Neuronal stem cell (in vitro differentiated cells): Measurements from ENCODE around the gene COL13A1.

Experiments
- DNase-seq: peaks from one replicate; pipeline ENCODE4 v3.0.0-alpha.2; 2013; ENCODE audit warnings: low spot score
- H2AFZ ChIP-seq: one replicate; pipeline ENCODE4 v1.6.1; 2013; ENCODE audit warnings: mild to moderate bottlenecking, low read length, inconsistent platforms
- H2AK5ac ChIP-seq: 2 replicates; pipeline ENCODE4 v1.6.1; 2013; ENCODE audit warnings: low read depth, mild to moderate bottlenecking, inconsistent platforms, low read length, moderate library complexity, mixed read lengths
- H2BK120ac ChIP-seq: 2 replicates; pipeline ENCODE4 v1.6.1; 2013; ENCODE audit warnings: low read depth, mild to moderate bottlenecking, inconsistent platforms, low read length, moderate library complexity, mixed read lengths
- H2BK12ac ChIP-seq: one replicate; pipeline ENCODE4 v1.6.1; 2013; ENCODE audit warnings: low read length, inconsistent platforms
- H2BK15ac ChIP-seq: 2 replicates; pipeline ENCODE4 v1.6.1; 2013; ENCODE audit warnings: mild to moderate bottlenecking, low read length, inconsistent platforms, mixed read lengths
- H2BK5ac ChIP-seq: one replicate; pipeline ENCODE4 v1.6.1; 2013; ENCODE audit warnings: inconsistent platforms, mild to moderate bottlenecking, low read length, moderate library complexity
- H3K14ac ChIP-seq: one replicate; pipeline ENCODE4 v1.6.1; 2013; ENCODE audit warnings: low read length, inconsistent platforms
- H3K18ac ChIP-seq: 2 replicates; pipeline ENCODE4 v1.6.1; 2013; ENCODE audit warnings: low read length, inconsistent platforms
- H3K23ac ChIP-seq: 2 replicates; pipeline ENCODE4 v1.6.1; 2013; ENCODE audit warnings: low read depth, mild to moderate bottlenecking, mixed read lengths, low read length, inconsistent platforms; ENCODE audit not compliant: poor library complexity
- H3K27ac ChIP-seq: replicated peaks from 3 replicates; pipeline ENCODE4 v1.5.1; 2013; ENCODE audit warnings: low read length, inconsistent platforms
- H3K27me3 ChIP-seq, 3 experiments: 2 replicates each; pipeline ENCODE4 v1.6.1; 2013; ENCODE audit warnings: low read length in 3 of 3, mild to moderate bottlenecking in 2 of 3, inconsistent platforms in 1 of 3, low read depth in 1 of 3, mixed read lengths in 1 of 3, moderate library complexity in 1 of 3; ENCODE audit not compliant: control insufficient read depth in 3 of 3, insufficient read depth in 3 of 3
- H3K36me3 ChIP-seq, 2 donors: replicated peaks in 1 of 2; 2 replicates each; pipeline ENCODE4 v1.6.1; 2013; ENCODE audit warnings: low read length in 2 of 2; ENCODE audit not compliant: control insufficient read depth in 2 of 2, insufficient read depth in 2 of 2
- H3K4ac ChIP-seq: 2 replicates; pipeline ENCODE4 v1.6.1; 2013; ENCODE audit warnings: inconsistent platforms, mild to moderate bottlenecking, low read length, moderate library complexity
- H3K4me1 ChIP-seq, 2 donors: 1 replicate in 1 of 2; 2 replicates in 1 of 2; pipeline ENCODE4 v1.6.1; 2013; ENCODE audit warnings: low read length in 2 of 2, low read depth in 1 of 2; ENCODE audit not compliant: control insufficient read depth in 2 of 2, insufficient read depth in 1 of 2
- H3K4me2 ChIP-seq: one replicate; pipeline ENCODE4 v1.6.1; 2013; ENCODE audit warnings: mild to moderate bottlenecking, low read length, inconsistent platforms; ENCODE audit not compliant: insufficient read depth, poor library complexity, severe bottlenecking
- H3K4me3 ChIP-seq, 2 donors: 2 replicates each; pipeline ENCODE4 v1.5.1; 2013; ENCODE audit warnings: low read length in 2 of 2, mild to moderate bottlenecking in 2 of 2, inconsistent platforms in 1 of 2, moderate library complexity in 1 of 2
- H3K79me1 ChIP-seq: one replicate; pipeline ENCODE4 v1.6.1; 2013; ENCODE audit warnings: low read depth, mild to moderate bottlenecking, inconsistent platforms, low read length, moderate library complexity
- H3K9ac ChIP-seq: one replicate; pipeline ENCODE4 v1.6.1; 2013; ENCODE audit warnings: mild to moderate bottlenecking, low read depth, low read length, inconsistent platforms; ENCODE audit not compliant: poor library complexity
- H3K9me3 ChIP-seq, 2 donors: replicated peaks in 1 of 2; 2 replicates each; pipeline versions ENCODE3 to v1.6.1; 2013; ENCODE audit warnings: low read length in 2 of 2, mild to moderate bottlenecking in 2 of 2, inconsistent platforms in 1 of 2, low read depth in 1 of 2, mixed read lengths in 1 of 2, moderate library complexity in 1 of 2; ENCODE audit not compliant: control insufficient read depth in 2 of 2, insufficient read depth in 1 of 2
- H4K8ac ChIP-seq: one replicate; pipeline ENCODE4 v1.6.1; 2013; ENCODE audit warnings: low read depth, mild to moderate bottlenecking, inconsistent platforms, low read length, moderate library complexity
- H4K91ac ChIP-seq: one replicate; pipeline ENCODE4 v1.6.1; 2013; ENCODE audit warnings: low read length, low read depth, mild to moderate bottlenecking, inconsistent platforms; ENCODE audit not compliant: poor library complexity
- WGBS, 2 donors: extraction: QIAGEN DNeasy Blood & Tissue Kit; methylation state at CpG; one replicate each; pipeline ENCODE4 v1.1.7; 2013; ENCODE audit warnings: missing lambda C conversion rate in 2 of 2, mixed read lengths in 1 of 2; ENCODE audit not compliant: insufficient read length in 2 of 2, insufficient replicate concordance in 1 of 2; ENCODE audit errors: extremely low coverage in 2 of 2; 5-methylcytosine and 5-hydroxymethylcytosine counted together

Gene COL13A1

DNA sequence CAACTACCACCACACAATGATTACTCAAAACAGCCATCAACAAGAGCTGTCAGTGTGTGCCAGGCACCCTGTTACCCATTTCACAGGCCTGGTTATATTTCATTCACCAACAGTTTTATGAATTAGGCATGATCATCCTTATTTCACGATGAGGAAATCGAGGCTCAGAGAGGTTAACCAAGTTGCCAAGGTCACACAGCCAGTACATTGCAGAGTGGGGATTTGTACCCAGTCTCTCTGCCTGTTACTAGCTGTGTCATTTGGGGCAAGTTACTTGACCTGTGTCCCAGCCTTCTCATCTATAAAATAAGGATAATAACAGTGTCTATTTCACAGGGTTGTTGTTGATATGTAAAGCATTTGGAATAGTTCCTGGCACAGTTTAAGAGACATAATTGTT is 97.2 kb downstream of the COL13A1 start:
- Histone ChIP-seq H2BK5ac (no peak overlapping the region), H2AFZ (no peak overlapping the region), H3K9ac (no peak overlapping the region), H3K18ac (no peak overlapping the region), H3K27ac (no peak overlapping the region), H4K8ac (no peak overlapping the region), H3K27me3 (no peaks in the 10 kb centered on the region), H3K4me1 (peaks cover 33 to 54% of the 10 kb centered on the region in 2 donors), H2BK15ac (no peak overlapping the region), H3K14ac (no peak overlapping the region), H3K36me3 (no peaks in the 10 kb centered on the region), H3K79me1 (no peaks in the 10 kb centered on the region), H3K23ac (no peak overlapping the region), H4K91ac (no peak overlapping the region), H2BK120ac (no peak overlapping the region), H3K4me2 (no peak overlapping the region), H3K9me3 (no peaks in the 10 kb centered on the region), H3K4me3 (no peak overlapping the region), H2BK12ac (no peak overlapping the region), H3K4ac (no peak overlapping the region), H2AK5ac (no peak overlapping the region)
- WGBS, 2 donors: no CpG with 5 or more reads among the region's 2 CpGs
- DNase-seq: no peak

DNA sequence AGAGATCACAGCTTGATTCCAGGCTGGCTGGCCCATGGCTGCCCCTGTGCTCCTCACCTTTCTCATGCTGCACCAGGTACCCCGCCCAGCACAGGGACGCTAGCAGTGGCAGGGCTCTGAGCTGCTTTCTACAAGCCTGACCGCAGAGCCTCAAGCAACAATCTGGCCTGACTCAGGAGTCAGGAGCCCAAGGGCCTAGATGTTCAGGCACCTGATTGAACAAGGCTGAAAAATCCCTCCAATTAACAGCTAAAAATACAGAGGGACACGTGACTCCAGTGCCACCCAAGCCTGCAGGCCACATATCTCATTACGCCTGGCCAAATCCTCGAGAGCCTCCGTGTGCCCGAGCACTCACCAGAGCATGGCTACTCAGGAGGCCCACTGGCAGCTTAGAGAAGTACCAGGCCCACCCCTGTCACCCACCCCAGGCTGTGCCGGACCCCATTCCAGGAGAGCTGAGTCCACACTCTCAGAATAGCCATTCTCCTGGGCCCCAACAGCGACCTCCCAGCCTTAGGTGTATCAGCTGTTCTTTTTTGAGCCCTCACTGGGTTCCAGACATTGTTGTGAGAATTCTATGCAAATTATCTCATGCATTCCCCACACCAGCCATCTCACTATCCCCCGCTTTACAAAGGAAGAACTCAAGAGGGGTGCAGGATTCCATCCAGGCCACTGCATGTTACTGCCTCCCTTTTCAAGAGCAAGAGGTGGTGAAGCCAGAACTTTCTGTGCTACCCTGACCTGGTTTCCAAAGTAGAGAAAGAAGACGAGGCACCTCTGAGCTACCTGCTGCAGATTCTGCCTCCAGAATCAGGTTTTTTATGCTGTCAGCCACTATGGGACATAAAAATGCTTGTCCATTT is 98.3 kb downstream of the COL13A1 start:
- Histone ChIP-seq H2BK15ac (peak overlapping the region; percentile 68), H3K36me3 (no peaks in the 10 kb centered on the region), H3K23ac (no peak overlapping the region), H2BK120ac (no peak overlapping the region), H4K91ac (no peak overlapping the region), H3K4me3 (no peak overlapping the region), H3K9me3 (no peaks in the 10 kb centered on the region), H3K27ac (no peak overlapping the region), H3K9ac (no peak overlapping the region), H3K18ac (peak overlapping the region; percentile 82), H3K27me3 (no peaks in the 10 kb centered on the region), H3K4me2 (no peak overlapping the region), H3K14ac (no peak overlapping the region), H2BK5ac (no peak overlapping the region), H3K4ac (no peak overlapping the region), H3K79me1 (no peaks in the 10 kb centered on the region), H3K4me1 (peaks cover 33 to 54% of the 10 kb centered on the region in 2 donors), H4K8ac (no peak overlapping the region), H2BK12ac (no peak overlapping the region), H2AFZ (no peak overlapping the region), H2AK5ac (peak overlapping the region; percentile 56)
- no CpG with 5 or more reads among the region's 12 CpGs for WGBS, 2 donors
- DNase-seq: no peak

DNA sequence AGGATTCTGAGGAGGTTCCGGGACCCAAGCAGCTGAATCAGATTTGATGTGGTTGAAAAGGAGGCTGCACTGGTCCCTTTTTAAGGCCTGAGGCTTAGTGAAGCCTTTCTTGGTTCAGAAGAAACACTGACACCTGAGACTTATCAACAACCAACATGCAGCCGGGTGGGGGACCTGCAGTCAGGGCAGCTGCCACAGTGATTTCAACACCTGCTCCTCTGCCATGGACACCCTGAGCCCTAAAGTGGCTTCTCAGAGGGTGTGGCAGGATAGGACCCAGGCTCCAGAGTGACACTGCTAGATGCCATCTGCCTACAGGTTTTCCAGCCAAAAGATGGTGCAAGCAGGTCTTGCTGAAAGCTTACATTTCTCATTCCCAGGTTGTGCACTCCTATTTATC is 99.3 kb downstream of the COL13A1 start:
- H2BK120ac ChIP-seq: no peak overlapping the region
- H3K18ac ChIP-seq: no peak overlapping the region
- H3K4ac ChIP-seq: no peak overlapping the region
- H2BK15ac ChIP-seq: no peak overlapping the region
- H3K27ac ChIP-seq: no peak overlapping the region
- H3K4me1 ChIP-seq: peaks cover 33 to 49% of the 10 kb centered on the region in 2 donors
- H4K91ac ChIP-seq: no peak overlapping the region
- H3K4me3 ChIP-seq: no peak overlapping the region
- no peak overlapping the region for H3K9ac ChIP-seq
- no peak overlapping the region for H2AFZ ChIP-seq
- H3K79me1 ChIP-seq: no peaks in the 10 kb centered on the region
- H3K14ac ChIP-seq: no peak overlapping the region
- no peak overlapping the region for H2BK5ac ChIP-seq
- no peaks in the 10 kb centered on the region for H3K27me3 ChIP-seq
- DNase-seq: no peak
- no CpG with 5 or more reads among the region's 2 CpGs for WGBS, 2 donors
- H3K9me3 ChIP-seq: no peaks in the 10 kb centered on the region
- H3K36me3 ChIP-seq: no peaks in the 10 kb centered on the region
- no peak overlapping the region for H3K4me2 ChIP-seq
- peak overlapping the region; percentile 31 for H2AK5ac ChIP-seq
- H3K23ac ChIP-seq: no peak overlapping the region
- H4K8ac ChIP-seq: no peak overlapping the region
- H2BK12ac ChIP-seq: peak overlapping the region; percentile 16

DNA sequence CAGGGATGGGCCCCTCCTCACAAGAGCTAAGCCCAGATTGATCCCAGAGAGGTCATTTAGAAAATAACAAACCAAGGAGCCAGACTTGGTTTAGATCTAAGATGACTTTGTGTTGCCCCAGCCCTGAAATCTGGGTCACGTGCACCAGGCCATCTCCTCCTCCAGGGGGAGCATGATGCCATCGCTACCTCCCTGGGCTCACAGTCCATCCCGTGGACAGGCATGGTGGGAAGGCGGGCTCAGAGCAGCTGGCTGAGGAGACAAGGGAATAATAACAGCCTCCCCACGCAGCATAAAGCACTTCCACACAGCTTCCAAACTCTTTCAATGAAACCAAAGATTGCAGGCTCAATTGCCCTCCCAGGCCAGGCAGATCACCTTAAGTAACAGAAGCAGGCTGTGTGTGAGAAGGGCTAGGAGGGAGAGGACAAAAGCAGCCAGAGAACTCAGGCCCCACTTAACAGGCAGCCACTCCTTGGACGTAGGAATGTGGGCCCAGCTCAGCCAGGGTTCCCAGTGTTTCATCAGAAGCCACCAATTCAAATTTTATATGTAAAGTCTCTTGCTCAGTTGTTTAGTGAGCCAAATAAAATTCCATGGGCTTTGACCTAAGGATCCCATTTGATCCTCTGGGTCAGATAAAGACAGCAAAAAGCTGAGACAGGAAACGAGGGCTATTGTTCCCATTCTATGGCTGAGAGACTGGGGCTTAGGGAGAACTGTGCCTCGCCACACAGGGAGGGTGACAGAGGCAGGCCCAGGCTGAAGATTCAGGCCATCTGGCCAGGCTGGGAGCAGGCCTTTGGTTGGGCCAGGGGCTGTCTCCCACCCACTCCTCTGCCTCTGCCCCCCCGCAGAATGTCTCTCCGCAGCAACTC is 100.2 kb downstream of the COL13A1 start:
- Histone ChIP-seq H3K79me1 (no peaks in the 10 kb centered on the region), H3K9me3 (no peaks in the 10 kb centered on the region), H2AK5ac (peak overlapping the region; percentile 70), H3K36me3 (no peaks in the 10 kb centered on the region), H2BK12ac (no peak overlapping the region), H2BK120ac (no peak overlapping the region), H2BK5ac (no peak overlapping the region), H3K4me3 (no peak overlapping the region), H3K9ac (no peak overlapping the region), H4K8ac (no peak overlapping the region), H2BK15ac (no peak overlapping the region), H2AFZ (peak overlapping the region; percentile 85), H3K14ac (no peak overlapping the region), H4K91ac (no peak overlapping the region), H3K27me3 (no peaks in the 10 kb centered on the region), H3K27ac (no peak overlapping the region), H3K23ac (no peak overlapping the region), H3K18ac (peak overlapping the region; percentile 54), H3K4me2 (no peak overlapping the region), H3K4ac (no peak overlapping the region), H3K4me1 (peaks cover 26 to 41% of the 10 kb centered on the region in 2 donors)
- peak; percentile 56 for DNase-seq
- WGBS, 2 donors: no CpG with 5 or more reads among the region's 10 CpGs
